ENCODE measurements around the gene SETD2.
A peak's percentile ranks its signal among the peaks of the same experiment; 100 is the strongest.

SETD2 gene

DNA sequence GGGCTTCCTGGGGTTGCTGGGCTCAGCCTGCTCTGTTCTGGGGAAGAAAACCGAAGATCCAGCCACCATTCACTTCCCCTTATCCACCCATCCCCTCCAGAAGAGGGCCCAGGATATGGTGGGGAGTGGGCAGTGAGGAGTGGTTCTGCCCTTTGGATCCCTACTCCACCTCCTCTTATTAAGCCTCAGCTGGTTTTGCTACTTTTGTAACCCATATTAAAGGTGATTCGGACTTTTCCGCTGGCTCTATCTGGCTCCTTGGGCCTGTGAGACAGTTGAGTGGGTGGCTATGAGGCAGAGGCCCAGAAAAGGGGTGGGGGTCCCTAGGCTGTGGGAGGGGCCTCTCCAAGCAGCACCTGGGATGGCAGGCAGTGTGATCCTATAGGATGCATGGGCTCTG lies 150.7 kb downstream of the SETD2 start:
- Histone ChIP-seq H3K9me2 (ENCODE audit: low read depth, low read length) (no peaks in the 10 kb centered on the region), H3K27me3 (ENCODE audit: insufficient read depth, low read length) (no peaks in the 10 kb centered on the region), H3K4me1 (ENCODE audit: insufficient read depth, low read length, severe bottlenecking) (peaks cover 37% of the 10 kb centered on the region), H3K9ac (ENCODE audit: low read length) (no peak overlapping the region), H3K4me2 (ENCODE audit: low read length) (no peak overlapping the region), H2AFZ (ENCODE audit: low read length) (no peak overlapping the region), H3K9me3 (ENCODE audit: low read length) (no peaks in the 10 kb centered on the region), H4K20me1 (ENCODE audit: insufficient read depth, low read length) (no peaks in the 10 kb centered on the region), H3K27ac (ENCODE audit: low read depth, low read length, poor library complexity, severe bottlenecking) (peak overlapping the region; percentile 11), H3K4me3 (ENCODE audit: low read depth, low read length, poor library complexity, severe bottlenecking) (no peak overlapping the region), H3K36me3 (ENCODE audit: insufficient read depth, low read length) (peaks cover 41% of the 10 kb centered on the region; the same call in 1 of the 2 replicates), H3F3A (ENCODE audit: insufficient read depth, low read length) (no peaks in the 10 kb centered on the region), H3K79me2 (ENCODE audit: insufficient read depth, low read length) (no peaks in the 10 kb centered on the region)
- TF ChIP-seq, protein P1, sequence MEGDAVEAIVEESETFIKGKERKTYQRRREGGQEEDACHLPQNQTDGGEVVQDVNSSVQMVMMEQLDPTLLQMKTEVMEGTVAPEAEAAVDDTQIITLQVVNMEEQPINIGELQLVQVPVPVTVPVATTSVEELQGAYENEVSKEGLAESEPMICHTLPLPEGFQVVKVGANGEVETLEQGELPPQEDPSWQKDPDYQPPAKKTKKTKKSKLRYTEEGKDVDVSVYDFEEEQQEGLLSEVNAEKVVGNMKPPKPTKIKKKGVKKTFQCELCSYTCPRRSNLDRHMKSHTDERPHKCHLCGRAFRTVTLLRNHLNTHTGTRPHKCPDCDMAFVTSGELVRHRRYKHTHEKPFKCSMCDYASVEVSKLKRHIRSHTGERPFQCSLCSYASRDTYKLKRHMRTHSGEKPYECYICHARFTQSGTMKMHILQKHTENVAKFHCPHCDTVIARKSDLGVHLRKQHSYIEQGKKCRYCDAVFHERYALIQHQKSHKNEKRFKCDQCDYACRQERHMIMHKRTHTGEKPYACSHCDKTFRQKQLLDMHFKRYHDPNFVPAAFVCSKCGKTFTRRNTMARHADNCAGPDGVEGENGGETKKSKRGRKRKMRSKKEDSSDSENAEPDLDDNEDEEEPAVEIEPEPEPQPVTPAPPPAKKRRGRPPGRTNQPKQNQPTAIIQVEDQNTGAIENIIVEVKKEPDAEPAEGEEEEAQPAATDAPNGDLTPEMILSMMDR (IDR thresholded peaks at IDR 0.05; ENCODE audit: low read length), result no peak
- no peak for TF ChIP-seq EZH2 (IDR thresholded peaks at IDR 0.05; ENCODE audit: borderline replicate concordance, low read length)

DNA sequence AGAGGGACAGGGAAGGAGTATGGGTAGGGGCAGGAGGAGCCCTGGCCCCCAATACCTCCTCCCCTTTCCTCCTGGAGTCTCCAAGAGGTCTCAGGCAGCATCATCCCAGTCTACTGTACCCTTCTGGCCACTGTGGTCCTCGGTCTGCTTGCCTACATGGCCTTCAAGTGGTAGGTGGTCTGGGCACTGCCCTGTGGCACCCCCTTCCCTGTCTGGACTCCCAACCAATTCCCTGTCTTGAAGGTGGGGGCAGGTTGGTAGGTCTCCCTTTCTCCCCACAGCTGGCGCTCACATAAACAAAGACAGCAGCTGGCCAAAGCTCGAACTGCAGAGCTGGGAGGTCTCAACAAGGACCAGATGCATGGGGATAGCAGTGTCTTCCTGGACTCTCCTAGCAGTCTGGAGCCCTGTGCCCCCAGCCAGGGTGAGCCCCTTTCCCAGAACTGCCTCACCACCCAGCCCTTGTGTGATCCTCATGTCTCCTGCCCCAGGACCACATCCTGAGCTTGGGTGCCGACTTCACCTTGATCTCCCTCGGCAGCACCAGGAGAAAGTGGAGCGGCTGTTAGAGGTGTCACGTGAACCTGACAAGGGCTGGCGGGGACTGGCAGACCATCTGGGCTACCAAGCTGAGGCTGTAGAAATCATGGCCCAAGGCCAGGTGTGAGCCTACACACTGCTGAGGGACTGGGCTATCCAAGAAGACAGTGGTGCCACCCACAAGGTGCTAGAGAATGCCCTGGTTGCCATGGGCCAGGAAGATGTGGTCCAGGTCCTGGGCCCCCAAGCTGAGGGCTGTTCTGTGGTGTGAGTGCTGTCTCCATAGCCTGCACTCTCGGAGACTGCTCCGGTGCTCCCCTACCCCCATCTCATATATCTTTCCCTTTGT lies 151.3 kb downstream of the SETD2 start:
- Histone ChIP-seq H3K36me3 (ENCODE audit: insufficient read depth, low read length) (peaks cover 35% of the 10 kb centered on the region; the same call in 1 of the 2 replicates), H3K9me3 (ENCODE audit: low read length) (no peaks in the 10 kb centered on the region), H3K27ac (ENCODE audit: low read depth, low read length, poor library complexity, severe bottlenecking) (peak overlapping the region; percentile 33), H3K9me2 (ENCODE audit: low read depth, low read length) (no peaks in the 10 kb centered on the region), H3K9ac (ENCODE audit: low read length) (no peak overlapping the region), H4K20me1 (ENCODE audit: insufficient read depth, low read length) (no peaks in the 10 kb centered on the region), H3K79me2 (ENCODE audit: insufficient read depth, low read length) (no peaks in the 10 kb centered on the region), H3K4me2 (ENCODE audit: low read length) (no peak overlapping the region; the same call in 1 of the 2 replicates), H3K27me3 (ENCODE audit: insufficient read depth, low read length) (no peaks in the 10 kb centered on the region), H3F3A (ENCODE audit: insufficient read depth, low read length) (no peaks in the 10 kb centered on the region), H3K4me1 (ENCODE audit: insufficient read depth, low read length, severe bottlenecking) (peaks cover 31% of the 10 kb centered on the region), H2AFZ (ENCODE audit: low read length) (no peak overlapping the region), H3K4me3 (ENCODE audit: low read depth, low read length, poor library complexity, severe bottlenecking) (no peak overlapping the region)
- no peak for TF ChIP-seq EZH2 (IDR thresholded peaks at IDR 0.05; ENCODE audit: borderline replicate concordance, low read length)

DNA sequence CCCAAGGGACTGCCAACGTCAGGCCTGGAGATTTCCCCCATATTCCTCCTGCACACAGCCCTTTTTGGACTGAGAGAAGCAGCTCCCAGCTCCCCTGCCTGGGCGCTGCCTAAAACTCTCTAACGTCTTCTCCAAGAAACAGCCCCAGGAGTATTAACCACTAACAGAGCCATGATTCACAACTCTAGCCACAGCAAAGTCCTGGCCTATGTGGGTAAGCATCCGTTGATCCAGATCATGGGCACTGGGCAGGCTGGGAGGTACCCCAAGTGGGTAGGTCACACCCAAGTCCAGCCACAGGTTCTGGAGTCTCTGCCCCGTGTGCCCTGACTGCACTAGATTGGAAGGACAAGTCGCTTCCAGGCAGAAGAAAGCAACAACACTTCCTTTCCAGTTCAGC lies 152.5 kb downstream of the SETD2 start:
- peaks cover 33% of the 10 kb centered on the region; the same call in 1 of the 2 replicates for H3K36me3 ChIP-seq (ENCODE audit: insufficient read depth, low read length)
- no peaks in the 10 kb centered on the region for H3K9me2 ChIP-seq (ENCODE audit: low read depth, low read length)

More for the DNA sequence above, 152.5 kb downstream of the SETD2 start:
- Histone ChIP-seq H2AFZ (ENCODE audit: low read length) (no peak overlapping the region), H4K20me1 (ENCODE audit: insufficient read depth, low read length) (no peaks in the 10 kb centered on the region), H3K4me1 (ENCODE audit: insufficient read depth, low read length, severe bottlenecking) (peaks cover 19% of the 10 kb centered on the region), H3K9ac (ENCODE audit: low read length) (no peak overlapping the region), H3K27ac (ENCODE audit: low read depth, low read length, poor library complexity, severe bottlenecking) (peak overlapping the region; percentile 15), H3K27me3 (ENCODE audit: insufficient read depth, low read length) (no peaks in the 10 kb centered on the region), H3K4me2 (ENCODE audit: low read length) (no peak overlapping the region), H3K4me3 (ENCODE audit: low read depth, low read length, poor library complexity, severe bottlenecking) (no peak overlapping the region), H3K79me2 (ENCODE audit: insufficient read depth, low read length) (no peaks in the 10 kb centered on the region), H3F3A (ENCODE audit: insufficient read depth, low read length) (no peaks in the 10 kb centered on the region), H3K9me3 (ENCODE audit: low read length) (no peaks in the 10 kb centered on the region)
- TF ChIP-seq, protein P1 (IDR thresholded peaks at IDR 0.05; ENCODE audit: low read length), result no peak
- TF ChIP-seq EZH2 (IDR thresholded peaks at IDR 0.05; ENCODE audit: borderline replicate concordance, low read length), result no peak

All from OCI-LY1 (cell line).